Heart left ventricle (tissue), 16 donors: ENCODE measurements around the gene CABLES2. TPM values are rescaled to one million over a fixed set of nuclear protein-coding genes. Genes with fewer than 3 reads are reported as not detected.

Experiments
- ATAC-seq, 4 donors: fragments of 200-7000 bp; cut with Tn5 transposase; one replicate each; pipeline ENCODE4 v1.9.1; 2020 to 2022; ENCODE audit warnings: moderate library complexity in 4 of 4, mild to moderate bottlenecking in 3 of 4, moderate number of reproducible peaks in 1 of 4
- DNase-seq, 5 donors: peaks; one replicate each; pipeline ENCODE4 v3.0.0-alpha.2; 2020
- H3K27ac ChIP-seq, 12 donors: fragments of 200-600 bp; sonication (generic) in 4 of 12; one replicate each; pipeline versions ENCODE4 v1.5.0 to v1.8.0; 2016 to 2022; ENCODE audit warnings: mild to moderate bottlenecking in 2 of 12
- H3K27me3 ChIP-seq, 9 donors: fragments of 200-600 bp; sonication (generic) in 2 of 9; one replicate each; pipeline versions ENCODE4 v1.5.1 to v1.8.0; 2016 to 2022; ENCODE audit warnings: mild to moderate bottlenecking in 3 of 9
- H3K36me3 ChIP-seq, 9 donors: fragments of 200-600 bp; sonication (generic) in 2 of 9; one replicate each; pipeline versions ENCODE4 v1.5.0 to v1.8.0; 2018 to 2022; ENCODE audit warnings: mild to moderate bottlenecking in 2 of 9
- H3K4me1 ChIP-seq, 12 donors: fragments of 200-600 bp; sonication (generic) in 4 of 12; one replicate each; pipeline versions ENCODE4 v1.5.0 to v1.8.0; 2016 to 2022; ENCODE audit warnings: mild to moderate bottlenecking in 3 of 12
- H3K4me3 ChIP-seq, 12 donors: fragments of 200-600 bp; sonication (generic) in 4 of 12; one replicate each; pipeline versions ENCODE4 v1.5.0 to v1.8.0; 2017 to 2022; ENCODE audit warnings: mild to moderate bottlenecking in 9 of 12, moderate library complexity in 4 of 12
- H3K9me3 ChIP-seq, 12 donors: fragments of 200-600 bp; sonication (generic) in 4 of 12; one replicate each; pipeline versions ENCODE4 v1.5.0 to v1.8.0; 2016 to 2022; ENCODE audit warnings: mild to moderate bottlenecking in 1 of 12
- CTCF ChIP-seq, 12 donors: fragments of 200-600 bp; sonication (generic) in 4 of 12; IDR thresholded peaks; one replicate each; pipeline versions ENCODE4 v1.5.0 to v1.8.0; 2018 to 2022; ENCODE audit warnings: antibody characterized with exemption in 12 of 12, mild to moderate bottlenecking in 5 of 12
- POLR2A ChIP-seq, 2 donors: fragments of 450-650 bp; IDR thresholded peaks; one replicate each; pipeline ENCODE4 v1.6.1; 2017; ENCODE audit warnings: antibody characterized with exemption in 2 of 2, mild to moderate bottlenecking in 2 of 2, moderate library complexity in 2 of 2
- whole genome bisulfite sequencing, 4 donors: extraction: QIAGEN DNeasy Blood & Tissue Kit in 2 of 4; methylation state at CpG; one replicate each; pipeline versions ENCODE4 v1.1.5 to v1.1.7; 2013 to 2018; 5-methylcytosine and 5-hydroxymethylcytosine counted together
- intact Hi-C, 10 donors: fragments of 100-400 bp; cut with DNase I; formaldehyde crosslinking; loops; one replicate each; pipeline versions ENCODE4 v1.11.1 to v1.14.2; 2022
- polyA plus RNA-seq, 2 donors: library from polyadenylated mRNA; stranded (reverse); fragments of 200-250 nt; gene quantifications; one replicate each; pipeline ENCODE4 v1.2.3, GENCODE V29; 2013
- total RNA-seq, 9 donors: library from RNA; depleted of rRNA in 2 of 9; stranded (reverse); fragments of >200 nt in 2 of 9; fragmentation: NEBNext Ultra II Directional in 3 of 9; extraction: Animal tissue kit (Norgen Biotek cat#: 25700) in 3 of 9; gene quantifications; one replicate each; pipeline versions ENCODE4 v1.1.0 to v1.2.4, GENCODE V29; 2016 to 2023
- donor health status: ischemic (EF 13 %, LVEDD 7.1; RV severe dilation, severe dysfunction).
- donor health status: healthy with polysubstance abuse.
- donor health status: DM: no; HTN: yes; CAD: no.
- donor health status: DM: no; HTN: no; CAD: no.
- donor health status: ischemic (EF 25% LVEDD 6.9; RV normal size, moderate dysfunction).
- donor health status: ischemic (EF 25% LVEDD 5.7; RV mildly dilated, moderate dysfunction).
- donor health status: healthy.
- donor health status: DM: yes; HTN: yes; CAD: no.
- donor health status: ischemic (EF 35%, LVEDD 5.7; RV mildly dilated, moderate dysfunction).
- donor health status: nonischemic (EF 11% LVEDD 7.7; RV severe dilation, severe dysfunction).
- donor health status: DM: yes; HTN: yes; CAD: no.
- donor health status: PGD.
- donor health status: ischemic (EF 29% LVEDD 5.4; RV normal size, mild dysfunction).
- donor health status: nonischemic (EF 23%, LVEDD 6.1; RV moderate dilation, normal function).

Gene CABLES2
- total and polyA plus RNA-seq, 11 donors = 2.9 to 12.0 (median 8.8) TPM

- WGBS, 4 donors = 84 to 86% (median 85%) methylated on average over 11 to 17 of the region's 17 CpGs
- ATAC-seq = no peak
- Histone ChIP-seq H3K36me3 (no peaks in the 10 kb centered on the region), H3K27me3 (peaks cover 0 to 26% (median 3%) of the 10 kb centered on the region in 9 donors), H3K4me1 (peaks cover 0 to 3% (median 0%) of the 10 kb centered on the region in 12 donors), H3K4me3 (no peak overlapping the region), H3K27ac (no peak overlapping the region), H3K9me3 (no peaks in the 10 kb centered on the region)
- no peak for DNase-seq
- intact Hi-C loops = no loop called here
- TF ChIP-seq POLR2A (IDR thresholded peaks at IDR 0.05) = no peak
- no peak for TF ChIP-seq CTCF (IDR thresholded peaks at IDR 0.05)
Observed at GRCh38 chr20:62453186-62453808, 46.2 kb upstream of the CABLES2 start.

- Histone ChIP-seq H3K4me3 (no peak overlapping the region), H3K27me3 (peaks cover 0 to 33% (median 3%) of the 10 kb centered on the region in 9 donors), H3K27ac (no peak overlapping the region), H3K36me3 (no peaks in the 10 kb centered on the region), H3K4me1 (peaks cover 0 to 3% (median 0%) of the 10 kb centered on the region in 12 donors), H3K9me3 (no peaks in the 10 kb centered on the region)
- WGBS, 4 donors = 60 to 78% (median 73%) methylated on average over 16 to 18 of the region's 18 CpGs
- DNase-seq (no peak), ATAC-seq (no peak)
- TF ChIP-seq CTCF (IDR thresholded peaks at IDR 0.05) = no peak
- TF ChIP-seq POLR2A (IDR thresholded peaks at IDR 0.05) = no peak
- intact Hi-C loops = no loop called here
Observed at GRCh38 chr20:62452475-62453095, 45.5 kb upstream of the CABLES2 start.

- 87 to 92% (median 91%) methylated on average over 3 of the region's 3 CpGs for WGBS, 4 donors
- Histone ChIP-seq H3K9me3 (no peaks in the 10 kb centered on the region), H3K27me3 (peaks cover 0 to 33% (median 3%) of the 10 kb centered on the region in 9 donors), H3K27ac (no peak overlapping the region), H3K4me1 (peaks cover 0 to 3% (median 0%) of the 10 kb centered on the region in 12 donors), H3K4me3 (no peak overlapping the region), H3K36me3 (no peaks in the 10 kb centered on the region)
- DNase-seq = no peak
- ATAC-seq = no peak
- intact Hi-C loops = no loop called here
- TF ChIP-seq CTCF (IDR thresholded peaks at IDR 0.05) (no peak), POLR2A (IDR thresholded peaks at IDR 0.05) (no peak)
Observed at GRCh38 chr20:62451970-62452369, 44.9 kb upstream of the CABLES2 start.

- Histone ChIP-seq H3K4me1 (peaks cover 0 to 3% (median 0%) of the 10 kb centered on the region in 12 donors), H3K36me3 (no peaks in the 10 kb centered on the region), H3K27me3 (peaks cover 0 to 35% (median 8%) of the 10 kb centered on the region in 9 donors), H3K9me3 (no peaks in the 10 kb centered on the region), H3K4me3 (no peak overlapping the region), H3K27ac (no peak overlapping the region)
- DNase-seq (no peak), ATAC-seq (no peak)
- WGBS, 4 donors = 60 to 73% (median 72%) methylated on average over 5 to 10 of the region's 10 CpGs
- intact Hi-C loops = no loop called here
- TF ChIP-seq POLR2A (IDR thresholded peaks at IDR 0.05) (no peak), CTCF (IDR thresholded peaks at IDR 0.05) (no peak)
Observed at GRCh38 chr20:62451156-62451767, 44.2 kb upstream of the CABLES2 start.
